Heart left ventricle (tissue), 16 donors: ENCODE measurements around the gene MAPKAPK2. TPM values are rescaled to one million over a fixed set of nuclear protein-coding genes. Genes with fewer than 3 reads are reported as not detected.

Experiments
- ATAC-seq, 4 donors: fragments of 200-7000 bp; cut with Tn5 transposase; one replicate each; pipeline ENCODE4 v1.9.1; 2020 to 2022; ENCODE audit warnings: moderate library complexity in 4 of 4, mild to moderate bottlenecking in 3 of 4, moderate number of reproducible peaks in 1 of 4
- DNase-seq, 5 donors: peaks; one replicate each; pipeline ENCODE4 v3.0.0-alpha.2; 2020
- H3K27ac ChIP-seq, 12 donors: fragments of 200-600 bp; sonication (generic) in 4 of 12; one replicate each; pipeline versions ENCODE4 v1.5.0 to v1.8.0; 2016 to 2022; ENCODE audit warnings: mild to moderate bottlenecking in 2 of 12
- H3K27me3 ChIP-seq, 9 donors: fragments of 200-600 bp; sonication (generic) in 2 of 9; one replicate each; pipeline versions ENCODE4 v1.5.1 to v1.8.0; 2016 to 2022; ENCODE audit warnings: mild to moderate bottlenecking in 3 of 9
- H3K36me3 ChIP-seq, 9 donors: fragments of 200-600 bp; sonication (generic) in 2 of 9; one replicate each; pipeline versions ENCODE4 v1.5.0 to v1.8.0; 2018 to 2022; ENCODE audit warnings: mild to moderate bottlenecking in 2 of 9
- H3K4me1 ChIP-seq, 12 donors: fragments of 200-600 bp; sonication (generic) in 4 of 12; one replicate each; pipeline versions ENCODE4 v1.5.0 to v1.8.0; 2016 to 2022; ENCODE audit warnings: mild to moderate bottlenecking in 3 of 12
- H3K4me3 ChIP-seq, 12 donors: fragments of 200-600 bp; sonication (generic) in 4 of 12; one replicate each; pipeline versions ENCODE4 v1.5.0 to v1.8.0; 2017 to 2022; ENCODE audit warnings: mild to moderate bottlenecking in 9 of 12, moderate library complexity in 4 of 12
- H3K9me3 ChIP-seq, 12 donors: fragments of 200-600 bp; sonication (generic) in 4 of 12; one replicate each; pipeline versions ENCODE4 v1.5.0 to v1.8.0; 2016 to 2022; ENCODE audit warnings: mild to moderate bottlenecking in 1 of 12
- POLR2A ChIP-seq, 2 donors: fragments of 450-650 bp; IDR thresholded peaks; one replicate each; pipeline ENCODE4 v1.6.1; 2017; ENCODE audit warnings: antibody characterized with exemption in 2 of 2, mild to moderate bottlenecking in 2 of 2, moderate library complexity in 2 of 2
- WGBS, 4 donors: extraction: QIAGEN DNeasy Blood & Tissue Kit in 2 of 4; methylation state at CpG; one replicate each; pipeline versions ENCODE4 v1.1.5 to v1.1.7; 2013 to 2018; 5-methylcytosine and 5-hydroxymethylcytosine counted together
- intact Hi-C, 10 donors: fragments of 100-400 bp; cut with DNase I; formaldehyde crosslinking; loops; one replicate each; pipeline versions ENCODE4 v1.11.1 to v1.14.2; 2022
- polyA plus RNA-seq, 2 donors: library from polyadenylated mRNA; stranded (reverse); fragments of 200-250 nt; gene quantifications; one replicate each; pipeline ENCODE4 v1.2.3, GENCODE V29; 2013
- total RNA-seq, 9 donors: library from RNA; depleted of rRNA in 2 of 9; stranded (reverse); fragments of >200 nt in 2 of 9; fragmentation: NEBNext Ultra II Directional in 3 of 9; extraction: Animal tissue kit (Norgen Biotek cat#: 25700) in 3 of 9; gene quantifications; one replicate each; pipeline versions ENCODE4 v1.1.0 to v1.2.4, GENCODE V29; 2016 to 2023
- TF ChIP-seq, protein P1 (sequence below), 12 donors: fragments of 200-600 bp; sonication (generic) in 4 of 12; IDR thresholded peaks; one replicate each; pipeline versions ENCODE4 v1.5.0 to v1.8.0; 2018 to 2022; ENCODE audit warnings: antibody characterized with exemption in 12 of 12, mild to moderate bottlenecking in 5 of 12
- donor health status: ischemic (EF 13 %, LVEDD 7.1; RV severe dilation, severe dysfunction).
- donor health status: healthy with polysubstance abuse.
- donor health status: DM: no; HTN: yes; CAD: no.
- donor health status: DM: no; HTN: no; CAD: no.
- donor health status: ischemic (EF 25% LVEDD 6.9; RV normal size, moderate dysfunction).
- donor health status: ischemic (EF 25% LVEDD 5.7; RV mildly dilated, moderate dysfunction).
- donor health status: healthy.
- donor health status: DM: yes; HTN: yes; CAD: no.
- donor health status: ischemic (EF 35%, LVEDD 5.7; RV mildly dilated, moderate dysfunction).
- donor health status: nonischemic (EF 11% LVEDD 7.7; RV severe dilation, severe dysfunction).
- donor health status: DM: yes; HTN: yes; CAD: no.
- donor health status: PGD.
- donor health status: ischemic (EF 29% LVEDD 5.4; RV normal size, mild dysfunction).
- donor health status: nonischemic (EF 23%, LVEDD 6.1; RV moderate dilation, normal function).

Gene MAPKAPK2
- total and polyA plus RNA-seq, 11 donors: 126 to 327 (median 223) TPM

DNA sequence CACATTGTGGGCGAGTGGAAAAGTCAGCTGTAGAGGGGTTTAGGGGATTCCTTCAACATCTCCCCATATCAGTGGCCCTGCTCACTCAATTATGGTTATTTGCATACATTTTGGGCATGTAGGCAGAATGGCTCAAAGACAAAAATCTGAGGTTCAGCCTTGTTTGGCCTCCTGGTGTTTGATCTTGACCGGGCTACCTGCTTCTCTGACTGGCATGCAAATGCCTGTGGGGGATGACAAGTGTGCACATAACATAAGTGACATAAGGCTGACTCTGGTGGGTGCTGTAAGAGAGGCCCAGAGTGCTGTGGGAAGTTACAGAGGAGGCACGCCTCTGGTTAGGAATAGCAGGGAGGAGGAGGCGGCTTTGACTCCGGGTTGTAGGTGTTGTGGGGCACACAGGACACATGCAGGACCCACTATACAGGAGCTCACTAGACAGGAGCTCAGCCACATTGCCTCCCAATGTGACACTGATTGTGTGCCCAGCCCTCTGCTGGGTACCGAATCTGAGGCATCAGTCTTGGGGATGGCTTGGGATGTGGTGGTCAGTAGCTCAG, 56.5 kb downstream of the MAPKAPK2 start:
- Histone ChIP-seq H3K36me3 (peaks cover 0 to 1% (median 0%) of the 10 kb centered on the region in 9 donors), H3K4me3 (no peak overlapping the region), H3K27me3 (no peaks in the 10 kb centered on the region), H3K27ac (no peak overlapping the region), H3K9me3 (no peaks in the 10 kb centered on the region), H3K4me1 (peaks cover 0 to 52% (median 24%) of the 10 kb centered on the region in 12 donors)
- no peak for ATAC-seq
- DNase-seq: no peak
- TF ChIP-seq, protein P1, sequence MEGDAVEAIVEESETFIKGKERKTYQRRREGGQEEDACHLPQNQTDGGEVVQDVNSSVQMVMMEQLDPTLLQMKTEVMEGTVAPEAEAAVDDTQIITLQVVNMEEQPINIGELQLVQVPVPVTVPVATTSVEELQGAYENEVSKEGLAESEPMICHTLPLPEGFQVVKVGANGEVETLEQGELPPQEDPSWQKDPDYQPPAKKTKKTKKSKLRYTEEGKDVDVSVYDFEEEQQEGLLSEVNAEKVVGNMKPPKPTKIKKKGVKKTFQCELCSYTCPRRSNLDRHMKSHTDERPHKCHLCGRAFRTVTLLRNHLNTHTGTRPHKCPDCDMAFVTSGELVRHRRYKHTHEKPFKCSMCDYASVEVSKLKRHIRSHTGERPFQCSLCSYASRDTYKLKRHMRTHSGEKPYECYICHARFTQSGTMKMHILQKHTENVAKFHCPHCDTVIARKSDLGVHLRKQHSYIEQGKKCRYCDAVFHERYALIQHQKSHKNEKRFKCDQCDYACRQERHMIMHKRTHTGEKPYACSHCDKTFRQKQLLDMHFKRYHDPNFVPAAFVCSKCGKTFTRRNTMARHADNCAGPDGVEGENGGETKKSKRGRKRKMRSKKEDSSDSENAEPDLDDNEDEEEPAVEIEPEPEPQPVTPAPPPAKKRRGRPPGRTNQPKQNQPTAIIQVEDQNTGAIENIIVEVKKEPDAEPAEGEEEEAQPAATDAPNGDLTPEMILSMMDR (IDR thresholded peaks at IDR 0.05): no peak
- no peak for TF ChIP-seq POLR2A (IDR thresholded peaks at IDR 0.05)
- intact Hi-C loops: no loop called here
- WGBS, 4 donors: 89 to 94% (median 91%) methylated on average over 5 to 6 of the region's 6 CpGs

DNA sequence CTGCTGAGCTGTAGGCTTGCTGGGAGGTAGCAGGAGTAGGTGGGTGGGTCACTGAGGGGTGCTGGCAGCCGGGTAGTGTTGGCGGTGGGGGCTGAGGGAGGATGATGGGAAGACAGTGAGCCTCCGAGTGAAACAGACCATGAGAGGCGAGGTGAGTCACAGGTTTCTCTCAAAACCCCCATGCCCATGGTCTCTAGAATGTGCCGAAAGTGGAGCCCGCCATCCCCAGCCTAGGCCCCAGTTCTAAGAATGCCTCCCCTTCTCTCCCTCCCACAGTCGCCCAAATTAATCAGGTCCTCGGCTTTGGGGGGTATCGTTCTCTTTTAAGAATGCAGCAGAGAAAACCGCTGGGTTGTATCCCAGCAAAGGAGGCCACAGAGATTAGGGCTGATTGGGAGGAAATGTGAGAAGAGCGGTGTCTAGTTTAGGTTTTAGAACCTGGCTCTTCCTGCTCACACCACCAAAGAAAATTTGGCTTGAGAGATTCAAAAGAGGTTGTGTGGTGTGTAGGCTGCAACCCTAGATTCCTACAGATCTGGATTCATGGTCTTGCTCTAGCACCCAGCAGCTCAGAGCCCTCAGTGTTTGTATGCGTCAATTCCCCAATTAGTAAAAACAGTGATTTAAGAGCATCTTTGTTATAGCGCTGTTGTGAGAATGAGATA, 58.1 kb downstream of the MAPKAPK2 start:
- Histone ChIP-seq H3K36me3 (no peaks in the 10 kb centered on the region), H3K4me3 (no peak overlapping the region), H3K27ac (no peak overlapping the region), H3K4me1 (peaks cover 0 to 37% (median 13%) of the 10 kb centered on the region in 12 donors), H3K9me3 (no peaks in the 10 kb centered on the region), H3K27me3 (no peaks in the 10 kb centered on the region)
- ATAC-seq (no peak), DNase-seq (no peak)
- no peak for TF ChIP-seq POLR2A (IDR thresholded peaks at IDR 0.05)
- TF ChIP-seq, protein P1 (IDR thresholded peaks at IDR 0.05): no peak
- WGBS, 4 donors: 70 to 76% (median 73%) methylated on average over 12 to 13 of the region's 13 CpGs
- intact Hi-C loops: no loop called here

DNA sequence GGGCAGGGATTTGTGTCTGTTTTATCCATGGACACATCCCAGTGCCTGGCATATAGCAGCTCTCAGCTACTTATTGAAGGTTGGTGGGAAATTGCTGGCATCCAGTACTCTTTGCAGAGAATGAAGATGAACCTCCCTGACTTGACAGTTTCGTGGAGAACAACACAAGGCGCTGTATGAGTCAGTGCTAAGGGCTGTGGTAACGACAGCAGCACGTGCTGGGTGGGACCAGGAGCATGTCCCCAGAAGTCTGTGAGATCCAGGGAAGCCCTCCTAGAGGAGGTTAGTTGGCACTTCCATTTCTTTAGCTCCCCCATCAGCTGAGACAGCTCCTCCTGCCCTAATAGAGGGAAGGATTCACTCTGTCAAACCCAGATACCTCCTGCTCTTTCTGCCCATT, 60.0 kb downstream of the MAPKAPK2 start:
- H3K27me3 ChIP-seq: no peaks in the 10 kb centered on the region
- intact Hi-C loops: no loop called here
- H3K36me3 ChIP-seq: no peaks in the 10 kb centered on the region
- peaks cover 0 to 31% (median 0%) of the 10 kb centered on the region in 12 donors for H3K4me1 ChIP-seq
- DNase-seq (peak in 1 of 5 donors; percentile 46), ATAC-seq (peak in 2 of 4 donors; percentile 17 to 38)
- no peak overlapping the region for H3K27ac ChIP-seq
- whole genome bisulfite sequencing, 4 donors: 63 to 72% (median 69%) methylated on average over 4 of the region's 4 CpGs
- no peaks in the 10 kb centered on the region for H3K9me3 ChIP-seq
- TF ChIP-seq, protein P1 (IDR thresholded peaks at IDR 0.05): no peak
- TF ChIP-seq POLR2A (IDR thresholded peaks at IDR 0.05): no peak
- H3K4me3 ChIP-seq: no peak overlapping the region

DNA sequence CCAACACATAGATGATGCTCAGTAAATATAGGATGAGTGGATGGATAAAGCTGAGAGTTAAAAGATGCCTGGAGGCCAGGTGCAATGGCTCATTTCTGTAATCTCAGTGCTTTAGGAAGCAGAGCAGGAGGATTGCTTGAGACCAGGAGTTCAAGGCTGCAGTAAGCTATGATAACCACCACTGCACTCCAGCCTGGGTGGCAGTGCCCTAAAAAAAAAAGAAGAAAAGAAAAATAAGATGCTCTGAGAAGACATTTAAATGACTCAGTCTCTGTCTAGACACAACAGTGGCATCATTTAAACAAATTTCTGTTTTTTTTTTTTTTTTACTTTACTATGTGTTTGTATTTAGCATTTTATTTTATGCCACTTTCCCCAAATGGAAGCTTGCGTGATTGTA, 60.6 kb downstream of the MAPKAPK2 start:
- WGBS, 4 donors: 94 to 100% (median 97%) methylated on average over 1 of the region's 1 CpG
- no peak for ATAC-seq

More for the DNA sequence above, 60.6 kb downstream of the MAPKAPK2 start:
- no peak overlapping the region for H3K27ac ChIP-seq
- H3K4me1 ChIP-seq: peaks cover 0 to 25% (median 0%) of the 10 kb centered on the region in 12 donors
- intact Hi-C loops: no loop called here
- no peaks in the 10 kb centered on the region for H3K9me3 ChIP-seq
- no peaks in the 10 kb centered on the region for H3K36me3 ChIP-seq
- DNase-seq: no peak
- TF ChIP-seq, protein P1 (IDR thresholded peaks at IDR 0.05): no peak
- TF ChIP-seq POLR2A (IDR thresholded peaks at IDR 0.05): no peak
- no peak overlapping the region for H3K4me3 ChIP-seq
- no peaks in the 10 kb centered on the region for H3K27me3 ChIP-seq
